AG10803 (cell line): ENCODE data around the gene PLSCR1.

ENCODE experiments used
- DNase-seq: peaks from one replicate; pipeline ENCODE4 v3.0.0; 2010; ENCODE audit warnings: low read depth
- H3K4me3 ChIP-seq: 2 replicates; pipeline ENCODE4 v1.5.1; 2011; ENCODE audit warnings: mild to moderate bottlenecking, low read length, control low read depth
- TF ChIP-seq, protein P1 (sequence below): conservative IDR thresholded peaks from 2 replicates; pipeline ENCODE4 v1.5.1; 2011; ENCODE audit warnings: mild to moderate bottlenecking, low read length, control low read depth, inconsistent platforms

The PLSCR1 gene

DNA sequence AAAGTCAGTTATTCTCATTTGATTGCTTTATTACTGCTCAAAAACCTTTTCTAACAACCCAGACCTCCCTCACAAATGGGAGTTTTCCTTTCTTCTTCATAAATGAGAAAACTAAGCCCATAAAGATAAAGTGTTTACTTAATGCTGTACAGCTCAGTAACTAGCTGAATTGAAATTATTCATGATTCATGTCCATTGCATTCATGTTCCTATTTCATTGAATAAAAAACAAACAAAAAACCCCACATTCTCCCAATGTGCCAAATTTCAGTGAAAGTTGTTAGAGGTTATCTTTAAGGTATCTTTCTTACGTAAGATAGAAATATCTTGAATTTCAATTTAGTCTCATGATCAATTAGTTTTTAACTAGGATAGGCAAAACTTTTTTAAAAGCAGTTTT, 77.8 kb downstream of the PLSCR1 start:
- no peak overlapping the region for H3K4me3 ChIP-seq
- no peak for DNase-seq
- TF ChIP-seq, protein P1, sequence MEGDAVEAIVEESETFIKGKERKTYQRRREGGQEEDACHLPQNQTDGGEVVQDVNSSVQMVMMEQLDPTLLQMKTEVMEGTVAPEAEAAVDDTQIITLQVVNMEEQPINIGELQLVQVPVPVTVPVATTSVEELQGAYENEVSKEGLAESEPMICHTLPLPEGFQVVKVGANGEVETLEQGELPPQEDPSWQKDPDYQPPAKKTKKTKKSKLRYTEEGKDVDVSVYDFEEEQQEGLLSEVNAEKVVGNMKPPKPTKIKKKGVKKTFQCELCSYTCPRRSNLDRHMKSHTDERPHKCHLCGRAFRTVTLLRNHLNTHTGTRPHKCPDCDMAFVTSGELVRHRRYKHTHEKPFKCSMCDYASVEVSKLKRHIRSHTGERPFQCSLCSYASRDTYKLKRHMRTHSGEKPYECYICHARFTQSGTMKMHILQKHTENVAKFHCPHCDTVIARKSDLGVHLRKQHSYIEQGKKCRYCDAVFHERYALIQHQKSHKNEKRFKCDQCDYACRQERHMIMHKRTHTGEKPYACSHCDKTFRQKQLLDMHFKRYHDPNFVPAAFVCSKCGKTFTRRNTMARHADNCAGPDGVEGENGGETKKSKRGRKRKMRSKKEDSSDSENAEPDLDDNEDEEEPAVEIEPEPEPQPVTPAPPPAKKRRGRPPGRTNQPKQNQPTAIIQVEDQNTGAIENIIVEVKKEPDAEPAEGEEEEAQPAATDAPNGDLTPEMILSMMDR = no peak

DNA sequence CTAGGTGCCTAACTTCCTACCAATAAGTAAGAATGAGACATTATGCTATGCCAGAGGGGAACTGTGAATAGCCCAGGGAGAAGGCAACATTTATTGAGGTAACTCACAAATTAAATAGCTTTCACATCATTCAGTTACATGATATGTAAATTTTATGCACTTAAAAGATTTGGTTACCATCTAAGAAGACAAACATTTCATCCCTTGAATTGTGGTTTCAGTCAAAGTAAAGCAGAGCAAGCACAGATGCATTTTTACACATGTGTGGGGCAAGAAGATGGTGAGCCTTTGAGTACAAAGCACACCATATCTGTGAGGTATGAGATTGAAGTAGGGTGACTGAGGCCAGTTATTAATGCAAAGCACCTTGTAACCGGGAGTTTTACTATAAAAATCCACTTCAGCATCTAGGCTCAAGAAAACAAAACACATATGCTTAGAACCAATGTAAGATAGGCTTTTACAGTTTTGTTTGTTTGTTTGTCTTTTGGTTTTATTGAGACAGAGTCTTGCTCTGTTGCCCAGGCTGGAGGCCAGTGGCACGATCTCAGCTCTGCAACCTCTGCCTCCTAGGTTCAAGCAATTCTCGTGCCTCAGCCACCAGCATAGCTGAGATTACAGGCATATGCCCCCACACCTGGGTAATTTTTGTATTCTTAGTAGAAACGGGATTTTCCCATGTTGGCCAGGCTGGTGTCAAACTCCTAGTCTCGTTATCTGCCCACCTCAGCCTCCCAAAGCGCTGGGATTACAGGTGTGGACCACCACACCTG, 78.5 kb downstream of the PLSCR1 start:
- no peak for DNase-seq
- H3K4me3 ChIP-seq = no peak overlapping the region
- TF ChIP-seq, protein P1 = no peak
